ENCODE data around the gene WAPL. TPM values are rescaled to one million over a fixed set of nuclear protein-coding genes. Genes with fewer than 3 reads are reported as not detected.

The WAPL gene
- polyA plus RNA-seq, 1 of the 3 experiments (the other 2 are of a cell fraction), result 8.7 TPM

DNA sequence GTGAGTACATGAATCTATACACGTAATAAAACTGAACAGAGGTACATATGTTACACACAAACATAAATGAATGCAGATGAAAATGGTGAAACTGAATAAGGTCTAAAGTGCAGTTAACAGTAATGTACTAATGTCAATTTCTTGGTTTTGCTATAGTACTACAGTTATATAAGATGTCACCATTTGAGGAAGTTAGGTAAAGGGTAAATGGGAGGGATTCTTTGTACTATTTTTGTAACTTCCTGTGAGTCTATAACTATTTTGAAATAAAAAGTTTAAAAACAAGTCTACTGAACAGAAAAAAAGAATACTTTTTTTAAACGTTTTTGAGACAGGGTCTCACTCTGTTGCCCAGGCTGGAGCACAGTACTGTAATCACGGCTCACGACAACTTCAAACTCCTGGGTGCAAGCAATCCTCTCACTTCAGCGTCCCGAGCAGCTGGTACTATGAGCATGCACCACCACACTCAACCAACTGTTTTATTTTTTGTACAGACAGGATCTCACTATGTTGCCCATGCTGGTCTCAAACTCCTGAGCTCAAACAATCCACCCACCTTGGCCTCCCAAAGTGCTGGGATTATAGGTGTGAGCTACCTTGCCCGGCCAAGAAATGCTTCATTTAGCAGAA lies 71.5 kb downstream of the WAPL start:
- ChIA-PET POLR2A (no interaction called here), CTCF (interaction anchor here (1.7 kb wide), 1 partner anchor 136 kb away, joined by 4 read pairs; no protein-coding TSS in a partner anchor)
- H2AFZ ChIP-seq (ENCODE audit: low read depth), result no peak overlapping the region
- H3K4me1 ChIP-seq (ENCODE audit: control insufficient read depth in 1 of 2, insufficient read depth in 2 of 2, low read depth in 1 of 2, low read length in 1 of 2), result peaks cover 0 to 8% of the 10 kb centered on the region in 2 experiments; a peak in 1 of 4 replicates
- H3K27me3 ChIP-seq (ENCODE audit: insufficient read depth), result no peaks in the 10 kb centered on the region
- peaks cover 4% of the 10 kb centered on the region; the same call in 1 of the 2 replicates for H3K79me2 ChIP-seq (ENCODE audit: insufficient read depth)
- H3K27ac ChIP-seq (ENCODE audit: low read depth in 2 of 2, low read length in 1 of 2), result no peak overlapping the region
- no peaks in the 10 kb centered on the region for H3K9me3 ChIP-seq
- peaks cover 47 to 74% of the 10 kb centered on the region in 2 experiments for H3K36me3 ChIP-seq (replicated peaks in 1 of 2; ENCODE audit: control insufficient read depth in 1 of 2, insufficient read depth in 2 of 2, low read length in 1 of 2)
- H3K4me2 ChIP-seq, result no peak overlapping the region
- H3K9me2 ChIP-seq, result no peaks in the 10 kb centered on the region
- TF ChIP-seq RFX5 (IDR thresholded peaks at IDR 0.05; ENCODE audit: low read length) (no peak), RXRA (IDR thresholded peaks at IDR 0.05; ENCODE audit: borderline replicate concordance, low read depth) (no peak), SIN3A (IDR thresholded peaks at IDR 0.05; ENCODE audit: borderline replicate concordance, low read depth, low read length) (no peak), MXI1 (IDR thresholded peaks at IDR 0.05; ENCODE audit: low read depth, low read length) (no peak), SMC3 (IDR thresholded peaks at IDR 0.05; ENCODE audit: low read depth, low read length) (no peak), FOXJ3 (CRISPR knock-in tag; IDR thresholded peaks at IDR 0.05) (no peak), MEF2A (IDR thresholded peaks at IDR 0.05; ENCODE audit: borderline replicate concordance, low read depth) (no peak), RCOR1 (IDR thresholded peaks at IDR 0.05; ENCODE audit: low read length) (no peak)
- TF ChIP-seq, protein P1, sequence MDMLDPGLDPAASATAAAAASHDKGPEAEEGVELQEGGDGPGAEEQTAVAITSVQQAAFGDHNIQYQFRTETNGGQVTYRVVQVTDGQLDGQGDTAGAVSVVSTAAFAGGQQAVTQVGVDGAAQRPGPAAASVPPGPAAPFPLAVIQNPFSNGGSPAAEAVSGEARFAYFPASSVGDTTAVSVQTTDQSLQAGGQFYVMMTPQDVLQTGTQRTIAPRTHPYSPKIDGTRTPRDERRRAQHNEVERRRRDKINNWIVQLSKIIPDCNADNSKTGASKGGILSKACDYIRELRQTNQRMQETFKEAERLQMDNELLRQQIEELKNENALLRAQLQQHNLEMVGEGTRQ (IDR thresholded peaks at IDR 0.05; ENCODE audit: borderline replicate concordance, low read depth, low read length), result no peak
- TF ChIP-seq, protein P2, sequence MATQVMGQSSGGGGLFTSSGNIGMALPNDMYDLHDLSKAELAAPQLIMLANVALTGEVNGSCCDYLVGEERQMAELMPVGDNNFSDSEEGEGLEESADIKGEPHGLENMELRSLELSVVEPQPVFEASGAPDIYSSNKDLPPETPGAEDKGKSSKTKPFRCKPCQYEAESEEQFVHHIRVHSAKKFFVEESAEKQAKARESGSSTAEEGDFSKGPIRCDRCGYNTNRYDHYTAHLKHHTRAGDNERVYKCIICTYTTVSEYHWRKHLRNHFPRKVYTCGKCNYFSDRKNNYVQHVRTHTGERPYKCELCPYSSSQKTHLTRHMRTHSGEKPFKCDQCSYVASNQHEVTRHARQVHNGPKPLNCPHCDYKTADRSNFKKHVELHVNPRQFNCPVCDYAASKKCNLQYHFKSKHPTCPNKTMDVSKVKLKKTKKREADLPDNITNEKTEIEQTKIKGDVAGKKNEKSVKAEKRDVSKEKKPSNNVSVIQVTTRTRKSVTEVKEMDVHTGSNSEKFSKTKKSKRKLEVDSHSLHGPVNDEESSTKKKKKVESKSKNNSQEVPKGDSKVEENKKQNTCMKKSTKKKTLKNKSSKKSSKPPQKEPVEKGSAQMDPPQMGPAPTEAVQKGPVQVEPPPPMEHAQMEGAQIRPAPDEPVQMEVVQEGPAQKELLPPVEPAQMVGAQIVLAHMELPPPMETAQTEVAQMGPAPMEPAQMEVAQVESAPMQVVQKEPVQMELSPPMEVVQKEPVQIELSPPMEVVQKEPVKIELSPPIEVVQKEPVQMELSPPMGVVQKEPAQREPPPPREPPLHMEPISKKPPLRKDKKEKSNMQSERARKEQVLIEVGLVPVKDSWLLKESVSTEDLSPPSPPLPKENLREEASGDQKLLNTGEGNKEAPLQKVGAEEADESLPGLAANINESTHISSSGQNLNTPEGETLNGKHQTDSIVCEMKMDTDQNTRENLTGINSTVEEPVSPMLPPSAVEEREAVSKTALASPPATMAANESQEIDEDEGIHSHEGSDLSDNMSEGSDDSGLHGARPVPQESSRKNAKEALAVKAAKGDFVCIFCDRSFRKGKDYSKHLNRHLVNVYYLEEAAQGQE (IDR thresholded peaks at IDR 0.05; ENCODE audit: low read depth, low read length), result no peak
- TF ChIP-seq, protein P3, sequence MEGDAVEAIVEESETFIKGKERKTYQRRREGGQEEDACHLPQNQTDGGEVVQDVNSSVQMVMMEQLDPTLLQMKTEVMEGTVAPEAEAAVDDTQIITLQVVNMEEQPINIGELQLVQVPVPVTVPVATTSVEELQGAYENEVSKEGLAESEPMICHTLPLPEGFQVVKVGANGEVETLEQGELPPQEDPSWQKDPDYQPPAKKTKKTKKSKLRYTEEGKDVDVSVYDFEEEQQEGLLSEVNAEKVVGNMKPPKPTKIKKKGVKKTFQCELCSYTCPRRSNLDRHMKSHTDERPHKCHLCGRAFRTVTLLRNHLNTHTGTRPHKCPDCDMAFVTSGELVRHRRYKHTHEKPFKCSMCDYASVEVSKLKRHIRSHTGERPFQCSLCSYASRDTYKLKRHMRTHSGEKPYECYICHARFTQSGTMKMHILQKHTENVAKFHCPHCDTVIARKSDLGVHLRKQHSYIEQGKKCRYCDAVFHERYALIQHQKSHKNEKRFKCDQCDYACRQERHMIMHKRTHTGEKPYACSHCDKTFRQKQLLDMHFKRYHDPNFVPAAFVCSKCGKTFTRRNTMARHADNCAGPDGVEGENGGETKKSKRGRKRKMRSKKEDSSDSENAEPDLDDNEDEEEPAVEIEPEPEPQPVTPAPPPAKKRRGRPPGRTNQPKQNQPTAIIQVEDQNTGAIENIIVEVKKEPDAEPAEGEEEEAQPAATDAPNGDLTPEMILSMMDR (IDR thresholded peaks at IDR 0.05), result no peak
- no peak for DNase-seq
- 88% methylated on average over 7 of the region's 7 CpGs for WGBS (ENCODE audit: low lambda C conversion rate)
- H3K4me3 ChIP-seq (ENCODE audit: low read depth in 2 of 2, low read length in 1 of 2), result no peak overlapping the region
- no peaks in the 10 kb centered on the region for H4K20me1 ChIP-seq (ENCODE audit: insufficient read depth)
- H3K9ac ChIP-seq, result no peak overlapping the region
- H3F3A ChIP-seq (replicated peaks; ENCODE audit: insufficient read depth), result no peaks in the 10 kb centered on the region
